HepG2 (cell line): ENCODE data around the gene EPC2. TPM values are rescaled to one million over a fixed set of nuclear protein-coding genes. Genes with fewer than 3 reads are reported as not detected.

ENCODE experiments used
- ARID4A ChIP-seq: sonication (generic); formaldehyde crosslinking; IDR thresholded peaks from 2 replicates; pipeline ENCODE4 v1.5.0; 2020; ENCODE audit warnings: mild to moderate bottlenecking, missing genetic modification reagents, borderline replicate concordance
- BRF2 ChIP-seq: sonication (generic); formaldehyde crosslinking; IDR thresholded peaks from 2 replicates; pipeline ENCODE4 v1.8.1; 2022; ENCODE audit warnings: mild to moderate bottlenecking, missing genetic modification reagents
- DNMT1 ChIP-seq: sonication (generic); formaldehyde crosslinking; IDR thresholded peaks from 2 replicates; pipeline ENCODE4 v1.5.1; 2020; ENCODE audit warnings: mild to moderate bottlenecking, missing genetic modification reagents
- GABPA ChIP-seq, 2 experiments: IDR thresholded peaks; 2 replicates each; pipeline ENCODE4 v1.6.1; 2011 to 2016; ENCODE audit warnings: low read depth in 2 of 2, low read length in 1 of 2, missing biosample characterization in 1 of 2, missing genetic modification characterization in 1 of 2
- HDAC2 ChIP-seq: sonication (generic); formaldehyde crosslinking; IDR thresholded peaks from 2 replicates; pipeline ENCODE4 v1.4.0; 2020; ENCODE audit warnings: missing genetic modification reagents
- HNRNPUL1 ChIP-seq: fragments of 200-400 bp; formaldehyde crosslinking; IDR thresholded peaks from 2 replicates; pipeline ENCODE4 v1.6.1; 2017; ENCODE audit warnings: low read depth, mild to moderate bottlenecking, low read length, moderate library complexity
- KDM1A ChIP-seq: IDR thresholded peaks from 2 replicates; pipeline ENCODE4 v1.6.1; 2016; ENCODE audit warnings: missing compliant biosample characterization
- KDM4B ChIP-seq: sonication (generic); formaldehyde crosslinking; IDR thresholded peaks from 2 replicates; pipeline ENCODE4 v1.4.0; 2020; ENCODE audit warnings: missing genetic modification reagents
- KDM5B ChIP-seq: sonication (generic); formaldehyde crosslinking; IDR thresholded peaks from 2 replicates; pipeline ENCODE4 v1.4.0; 2020; ENCODE audit warnings: missing genetic modification reagents, mild to moderate bottlenecking, borderline replicate concordance
- LRRFIP1 ChIP-seq: sonication (generic); formaldehyde crosslinking; conservative IDR thresholded peaks from 2 replicates; pipeline ENCODE4 v1.4.0; 2020; ENCODE audit warnings: missing genetic modification reagents
- MED1 ChIP-seq: sonication (generic); formaldehyde crosslinking; IDR thresholded peaks from 2 replicates; pipeline ENCODE4 v1.4.0; 2020; ENCODE audit warnings: missing genetic modification reagents
- NFYC ChIP-seq: IDR thresholded peaks from 2 replicates; pipeline ENCODE4 v1.6.1; 2016; ENCODE audit warnings: missing genetic modification reagents, missing compliant biosample characterization
- PITX1 ChIP-seq: sonication (generic); formaldehyde crosslinking; IDR thresholded peaks from 2 replicates; pipeline ENCODE4 v1.5.1; 2020; ENCODE audit warnings: mild to moderate bottlenecking, missing genetic modification reagents
- RFXANK ChIP-seq: IDR thresholded peaks from 2 replicates; pipeline ENCODE4 v1.6.1; 2016
- SALL2 ChIP-seq: sonication (generic); formaldehyde crosslinking; IDR thresholded peaks from 2 replicates; pipeline ENCODE4 v1.8.1; 2023; ENCODE audit warnings: mild to moderate bottlenecking, missing genetic modification reagents, inconsistent platforms
- SMAD9 ChIP-seq: sonication (generic); formaldehyde crosslinking; IDR thresholded peaks from 2 replicates; pipeline ENCODE4 v1.5.1; 2020; ENCODE audit warnings: mild to moderate bottlenecking, missing genetic modification reagents
- SP140L ChIP-seq: sonication (generic); formaldehyde crosslinking; IDR thresholded peaks from 2 replicates; pipeline ENCODE4 v1.4.0; 2020; ENCODE audit warnings: missing genetic modification reagents, borderline replicate concordance
- THYN1 ChIP-seq: sonication (generic); formaldehyde crosslinking; IDR thresholded peaks from 2 replicates; pipeline ENCODE4 v1.8.1; 2023; ENCODE audit warnings: low read depth, mild to moderate bottlenecking, moderate library complexity, missing genetic modification reagents, borderline replicate concordance
- TRIM24 ChIP-seq: sonication (generic); formaldehyde crosslinking; IDR thresholded peaks from 2 replicates; pipeline ENCODE4 v1.8.0; 2022; ENCODE audit warnings: mild to moderate bottlenecking, missing genetic modification reagents
- WIZ ChIP-seq: sonication (generic); formaldehyde crosslinking; IDR thresholded peaks from 2 replicates; pipeline ENCODE4 v1.5.1; 2020; ENCODE audit warnings: mild to moderate bottlenecking, missing genetic modification reagents
- ZFP36L1 ChIP-seq: sonication (generic); formaldehyde crosslinking; IDR thresholded peaks from 2 replicates; pipeline ENCODE4 v1.8.0; 2022; ENCODE audit warnings: mild to moderate bottlenecking, missing genetic modification reagents, moderate library complexity
- ZFX ChIP-seq: sonication (generic); formaldehyde crosslinking; IDR thresholded peaks from 2 replicates; pipeline ENCODE4 v1.4.0; 2020; ENCODE audit warnings: mild to moderate bottlenecking, low read depth, missing genetic modification reagents, moderate library complexity
- ZNF432 ChIP-seq: sonication (generic); formaldehyde crosslinking; IDR thresholded peaks from 2 replicates; pipeline ENCODE4 v1.5.0; 2020; ENCODE audit warnings: missing genetic modification reagents, mild to moderate bottlenecking, borderline replicate concordance
- ZSCAN22 ChIP-seq: sonication (generic); formaldehyde crosslinking; IDR thresholded peaks from 2 replicates; pipeline ENCODE4 v1.4.0; 2020; ENCODE audit warnings: mild to moderate bottlenecking, missing genetic modification reagents
- polyA plus RNA-seq, 8 experiments: library from polyadenylated mRNA; depleted of rRNA in 3 of 8; stranded (reverse) in 7 of 8; unstranded in 1 of 8; fragments of >200 nt; fragmentation: Illumina TruSeq in 4 of 8; extraction: Trizol in 4 of 8; gene quantifications; 2 replicates each; pipeline versions ENCODE4 v1.2.1 to v1.2.3, GENCODE V29; 2011 to 2016; ENCODE audit warnings: low read depth in 4 of 8, missing spikeins in 1 of 8, mixed read lengths in 1 of 8; ENCODE audit not compliant: insufficient read depth in 1 of 8
- total RNA-seq, 5 experiments: library from RNA; depleted of rRNA; stranded (reverse); fragments of >200 nt; fragmentation: Illumina TruSeq; extraction: Trizol; gene quantifications; 2 replicates each; pipeline ENCODE4 v1.2.3, GENCODE V29; 2016; ENCODE audit warnings: low read depth in 1 of 5

EPC2 gene
- total and polyA plus RNA-seq, 2 of the 13 experiments (the other 11 are each of a cell fraction or from before 2014, with no cell fraction given): 20.5 to 22.0 TPM

GRCh38 chr2:148645539-148646230 is 1.1 kb downstream of the EPC2 start (continued):
- no peak for TF ChIP-seq BRF2 (CRISPR knock-in tag)
- TF ChIP-seq NFYC: no peak; the same call in 1 of the 2 replicates
- TF ChIP-seq ZFP36L1 (CRISPR knock-in tag): 0 out of 2 replicates have a peak, but pooled peaks have one; percentile 49
- no peak for TF ChIP-seq KDM1A (CRISPR knock-in tag)
- 0 out of 2 replicates have a peak, but pooled peaks have one; percentile 58 for TF ChIP-seq KDM5B
- TF ChIP-seq PITX1: no peak
- TF ChIP-seq GABPA (IDR thresholded peaks at IDR 0.05; ENCODE audit: low read depth, low read length): no peak
- TF ChIP-seq GABPA (CRISPR knock-in tag; IDR thresholded peaks at IDR 0.05; ENCODE audit: low read depth): no peak
- no peak for TF ChIP-seq DNMT1 (CRISPR knock-in tag)
- TF ChIP-seq MED1 (CRISPR knock-in tag): no peak
- no peak for TF ChIP-seq SMAD9
- peak; percentile 66; the same call in 1 of the 2 replicates for TF ChIP-seq SALL2 (CRISPR knock-in tag)
- TF ChIP-seq SP140L (CRISPR knock-in tag): no peak
- no peak for TF ChIP-seq ZSCAN22 (CRISPR knock-in tag)
- TF ChIP-seq TRIM24: no peak
- TF ChIP-seq ZNF432 (CRISPR knock-in tag): no peak
- TF ChIP-seq RFXANK (CRISPR knock-in tag): no peak
- peak; percentile 17; the same call in 1 of the 2 replicates for TF ChIP-seq WIZ
- peak; percentile 77 for TF ChIP-seq ARID4A (CRISPR knock-in tag)
- 0 out of 2 replicates have a peak, but pooled peaks have one; percentile 27 for TF ChIP-seq LRRFIP1 (CRISPR knock-in tag)
- TF ChIP-seq HNRNPUL1: no peak
- TF ChIP-seq ZFX (CRISPR knock-in tag): no peak; the same call in 1 of the 2 replicates
- TF ChIP-seq HDAC2 (CRISPR knock-in tag): peak; percentile 43; the same call in 1 of the 2 replicates
- TF ChIP-seq THYN1: no peak
- TF ChIP-seq KDM4B (CRISPR knock-in tag): no peak
